HEK293 (cell line): Measurements from ENCODE around the gene THAP7.

Source experiments
- CTCF ChIP-seq: fragments of 450-650 bp; formaldehyde crosslinking; IDR thresholded peaks from 2 replicates; pipeline ENCODE4 v1.5.1; 2016; ENCODE audit warnings: missing biosample characterization, missing genetic modification characterization
- SALL2 ChIP-seq: fragments of 450-650 bp; formaldehyde crosslinking; IDR thresholded peaks from 2 replicates; pipeline ENCODE4 v1.5.0; 2017; ENCODE audit warnings: missing biosample characterization, mild to moderate bottlenecking, missing genetic modification characterization, borderline replicate concordance
- ZBTB20 ChIP-seq: fragments of 450-650 bp; formaldehyde crosslinking; IDR thresholded peaks from 2 replicates; pipeline ENCODE4 v1.5.1; 2016; ENCODE audit warnings: missing biosample characterization, missing genetic modification characterization
- ZBTB21 ChIP-seq: fragments of 450-650 bp; formaldehyde crosslinking; IDR thresholded peaks from 2 replicates; pipeline ENCODE4 v1.5.1; 2017; ENCODE audit warnings: missing biosample characterization, missing genetic modification characterization
- ZNF121 ChIP-seq: fragments of 450-650 bp; formaldehyde crosslinking; IDR thresholded peaks from 2 replicates; pipeline ENCODE4 v1.5.1; 2016; ENCODE audit warnings: missing biosample characterization, missing genetic modification characterization
- ZNF155 ChIP-seq: fragments of 450-650 bp; formaldehyde crosslinking; IDR thresholded peaks from 2 replicates; pipeline ENCODE4 v1.5.1; 2016; ENCODE audit warnings: missing biosample characterization, missing genetic modification characterization
- ZNF157 ChIP-seq: fragments of 450-650 bp; formaldehyde crosslinking; IDR thresholded peaks from 2 replicates; pipeline ENCODE4 v1.5.1; 2016; ENCODE audit warnings: missing biosample characterization, missing genetic modification characterization
- ZNF311 ChIP-seq: fragments of 450-650 bp; formaldehyde crosslinking; IDR thresholded peaks from 2 replicates; pipeline ENCODE4 v1.5.1; 2017; ENCODE audit warnings: missing biosample characterization, missing genetic modification characterization, borderline replicate concordance
- ZNF394 ChIP-seq: fragments of 450-650 bp; formaldehyde crosslinking; IDR thresholded peaks from 2 replicates; pipeline ENCODE4 v1.5.1; 2016; ENCODE audit warnings: missing biosample characterization, missing genetic modification characterization, mild to moderate bottlenecking, moderate library complexity, borderline replicate concordance
- ZNF501 ChIP-seq: fragments of 450-650 bp; formaldehyde crosslinking; IDR thresholded peaks from 2 replicates; pipeline ENCODE4 v1.5.1; 2016; ENCODE audit warnings: missing biosample characterization, missing genetic modification characterization
- ZNF549 ChIP-seq: fragments of 450-650 bp; IDR thresholded peaks from 2 replicates; pipeline ENCODE4 v1.5.1; 2018; ENCODE audit warnings: missing biosample characterization, missing genetic modification characterization, mild to moderate bottlenecking, inconsistent platforms, moderate library complexity
- TF ChIP-seq, protein P1 (sequence below): sonication (generic); formaldehyde crosslinking; IDR thresholded peaks from 2 replicates; pipeline ENCODE4 v1.8.1; 2022; ENCODE audit warnings: mild to moderate bottlenecking, moderate library complexity, missing genetic modification reagents

DNA sequence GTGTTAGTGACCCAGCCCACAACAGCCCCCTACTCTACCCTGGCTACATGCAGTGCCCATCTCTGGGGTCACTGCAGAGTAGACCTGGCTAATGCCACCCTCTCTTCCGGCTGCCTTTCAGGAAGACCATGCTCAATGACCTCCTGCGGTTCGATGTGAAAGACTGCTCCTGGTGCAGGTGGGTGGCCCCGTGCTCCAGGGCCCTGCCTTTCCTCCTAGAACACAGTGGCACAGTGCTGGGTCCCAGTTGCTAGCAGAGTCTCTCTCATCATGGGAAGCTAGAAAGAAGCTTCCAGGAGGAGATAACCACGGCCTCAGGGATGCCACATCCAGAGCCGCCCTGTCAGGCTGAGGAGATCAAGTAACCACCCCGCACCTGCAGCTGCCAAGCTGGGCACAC is 16.2 kb downstream of the THAP7 start:
- TF ChIP-seq ZNF157 (tag by site-specific recombination) (no peak), CTCF (tag by site-specific recombination) (no peak), ZNF121 (no peak), ZBTB21 (tag by site-specific recombination) (no peak), ZNF501 (tag by site-specific recombination) (no peak), ZNF394 (no peak), ZNF549 (no peak), ZNF311 (tag by site-specific recombination) (no peak), ZNF155 (tag by site-specific recombination) (no peak), SALL2 (tag by site-specific recombination) (no peak), ZBTB20 (tag by site-specific recombination) (no peak)
- TF ChIP-seq, protein P1, sequence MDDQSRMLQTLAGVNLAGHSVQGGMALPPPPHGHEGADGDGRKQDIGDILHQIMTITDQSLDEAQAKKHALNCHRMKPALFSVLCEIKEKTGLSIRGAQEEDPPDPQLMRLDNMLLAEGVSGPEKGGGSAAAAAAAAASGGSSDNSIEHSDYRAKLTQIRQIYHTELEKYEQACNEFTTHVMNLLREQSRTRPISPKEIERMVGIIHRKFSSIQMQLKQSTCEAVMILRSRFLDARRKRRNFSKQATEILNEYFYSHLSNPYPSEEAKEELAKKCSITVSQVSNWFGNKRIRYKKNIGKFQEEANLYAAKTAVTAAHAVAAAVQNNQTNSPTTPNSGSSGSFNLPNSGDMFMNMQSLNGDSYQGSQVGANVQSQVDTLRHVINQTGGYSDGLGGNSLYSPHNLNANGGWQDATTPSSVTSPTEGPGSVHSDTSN (CRISPR knock-in tag) = no peak
